H9 (cell line): ENCODE measurements around the gene TBXAS1. TPM values are rescaled to one million over a fixed set of nuclear protein-coding genes. Genes with fewer than 3 reads are reported as not detected.

Experiments
- DNase-seq: peaks from one replicate; pipeline ENCODE4 v3.0.0-alpha.2; 2017
- H2AFZ ChIP-seq: one replicate; pipeline ENCODE4 v1.6.1; 2013; ENCODE audit warnings: mild to moderate bottlenecking, low read length, control low read depth, moderate library complexity
- H2AK5ac ChIP-seq: 2 replicates; pipeline ENCODE4 v1.6.1; 2013; ENCODE audit warnings: low read length, control low read depth, mixed read lengths; ENCODE audit not compliant: insufficient read length
- H2BK120ac ChIP-seq: one replicate; pipeline ENCODE4 v1.6.1; 2013; ENCODE audit warnings: low read depth, mild to moderate bottlenecking, low read length, control low read depth, inconsistent platforms; ENCODE audit not compliant: poor library complexity, severe bottlenecking
- H2BK12ac ChIP-seq: 2 replicates; pipeline ENCODE4 v1.6.1; 2013; ENCODE audit warnings: low read length, control low read depth, mixed read lengths, low read depth; ENCODE audit not compliant: insufficient read length
- H2BK15ac ChIP-seq: 2 replicates; pipeline ENCODE4 v1.6.1; 2013; ENCODE audit warnings: low read depth, low read length, control low read depth
- H2BK20ac ChIP-seq: one replicate; pipeline ENCODE4 v1.6.1; 2013; ENCODE audit warnings: low read depth, mild to moderate bottlenecking, low read length, control low read depth, inconsistent platforms; ENCODE audit not compliant: poor library complexity, severe bottlenecking
- H2BK5ac ChIP-seq: 2 replicates; pipeline ENCODE4 v1.6.1; 2013; ENCODE audit warnings: low read length, control low read depth, mixed read lengths; ENCODE audit not compliant: insufficient read length
- H3K14ac ChIP-seq: 2 replicates; pipeline ENCODE4 v1.6.1; 2013; ENCODE audit warnings: low read length, control low read depth; ENCODE audit not compliant: insufficient read depth
- H3K18ac ChIP-seq: 2 replicates; pipeline ENCODE4 v1.6.1; 2013; ENCODE audit warnings: low read depth, mild to moderate bottlenecking, mixed read lengths, low read length, control low read depth; ENCODE audit not compliant: insufficient read length
- H3K23ac ChIP-seq: 2 replicates; pipeline ENCODE4 v1.6.1; 2013; ENCODE audit warnings: low read length, control low read depth, mixed read lengths, low read depth; ENCODE audit not compliant: insufficient read length
- H3K23me2 ChIP-seq: 2 replicates; pipeline ENCODE4 v1.6.1; 2013; ENCODE audit warnings: low read depth, mild to moderate bottlenecking, mixed read lengths, low read length, control low read depth; ENCODE audit not compliant: insufficient read length, poor library complexity, severe bottlenecking
- H3K27ac ChIP-seq: 2 replicates; pipeline ENCODE4 v1.5.1; 2013; ENCODE audit warnings: low read length, control low read depth, mixed read lengths, low read depth; ENCODE audit not compliant: insufficient read length
- H3K27me3 ChIP-seq: 2 replicates; pipeline ENCODE4 v1.6.1; 2013; ENCODE audit warnings: low read length, control low read depth, inconsistent platforms; ENCODE audit not compliant: insufficient read depth
- H3K4ac ChIP-seq: 2 replicates; pipeline ENCODE4 v1.6.1; 2013; ENCODE audit warnings: low read depth, mild to moderate bottlenecking, control low read depth, inconsistent platforms, low read length, moderate library complexity
- H3K4me1 ChIP-seq: 2 replicates; pipeline ENCODE4 v1.6.1; 2013; ENCODE audit warnings: low read length, control low read depth, inconsistent platforms; ENCODE audit not compliant: insufficient read depth
- H3K4me2 ChIP-seq: 2 replicates; pipeline ENCODE4 v1.6.1; 2013; ENCODE audit warnings: low read length, control low read depth, mixed read lengths; ENCODE audit not compliant: insufficient read length, insufficient read depth
- H3K56ac ChIP-seq: 2 replicates; pipeline ENCODE4 v1.6.1; 2013; ENCODE audit warnings: low read depth, mild to moderate bottlenecking, mixed read lengths, low read length, control low read depth; ENCODE audit not compliant: insufficient read length
- H3K79me1 ChIP-seq: 2 replicates; pipeline ENCODE4 v1.6.1; 2013; ENCODE audit warnings: low read depth, mild to moderate bottlenecking, moderate library complexity, low read length, control low read depth, inconsistent platforms; ENCODE audit not compliant: insufficient read depth, poor library complexity, severe bottlenecking
- H3K79me2 ChIP-seq: 2 replicates; pipeline ENCODE4 v1.6.1; 2013; ENCODE audit warnings: low read length, control low read depth, inconsistent platforms; ENCODE audit not compliant: insufficient read depth
- H3K9ac ChIP-seq: 2 replicates; pipeline ENCODE4 v1.6.1; 2013; ENCODE audit warnings: low read length, control low read depth, mixed read lengths; ENCODE audit not compliant: insufficient read length; ENCODE audit errors: extremely low read depth
- H3K9me3 ChIP-seq: one replicate; pipeline ENCODE4 v1.6.1; 2013; ENCODE audit warnings: low read depth, low read length, inconsistent platforms; ENCODE audit not compliant: control insufficient read depth
- H3T11ph ChIP-seq: one replicate; pipeline ENCODE4 v1.6.1; 2013; ENCODE audit warnings: mild to moderate bottlenecking, low read length, control low read depth, inconsistent platforms
- H4K20me1 ChIP-seq: one replicate; pipeline ENCODE4 v1.6.1; 2013; ENCODE audit not compliant: control insufficient read depth, insufficient read length, insufficient read depth
- H4K5ac ChIP-seq: 2 replicates; pipeline ENCODE4 v1.6.1; 2013; ENCODE audit warnings: low read depth, mild to moderate bottlenecking, mixed read lengths, low read length, control low read depth; ENCODE audit not compliant: insufficient read length
- H4K8ac ChIP-seq: replicated peaks from 2 replicates; pipeline ENCODE4 v1.6.1; 2013; ENCODE audit warnings: low read length, control low read depth, mixed read lengths, low read depth; ENCODE audit not compliant: insufficient read length
- H4K91ac ChIP-seq: 2 replicates; pipeline ENCODE4 v1.6.1; 2013; ENCODE audit warnings: low read depth, mild to moderate bottlenecking, moderate library complexity, mixed read lengths, low read length, control low read depth; ENCODE audit not compliant: insufficient read length
- H3K27ac Mint-ChIP-seq, 3 experiments: 2 replicates in 2 of 3; 3 replicates in 1 of 3; pipeline ENCODE4 v1.8.0; 2020 to 2021; ENCODE audit warnings: mixed read lengths in 3 of 3, mild to moderate bottlenecking in 1 of 3, moderate library complexity in 1 of 3
- H3K27me3 Mint-ChIP-seq: 2 replicates; pipeline ENCODE4 v1.8.0; 2021; ENCODE audit warnings: low read depth, mild to moderate bottlenecking, moderate library complexity, mixed read lengths
- H3K36me3 Mint-ChIP-seq, 3 experiments: 2 replicates in 2 of 3; 3 replicates in 1 of 3; pipeline ENCODE4 v1.8.0; 2020 to 2021; ENCODE audit warnings: low read depth in 3 of 3, mixed read lengths in 3 of 3; ENCODE audit not compliant: insufficient read depth in 1 of 3
- H3K4me1 Mint-ChIP-seq, 2 experiments: 2 replicates each; pipeline ENCODE4 v1.8.0; 2020; ENCODE audit warnings: mixed read lengths in 2 of 2
- H3K4me3 Mint-ChIP-seq, 2 experiments: 2 replicates in 1 of 2; 3 replicates in 1 of 2; pipeline ENCODE4 v1.8.0; 2020 to 2021; ENCODE audit warnings: mild to moderate bottlenecking in 2 of 2, mixed read lengths in 2 of 2, moderate library complexity in 1 of 2
- H3K9me3 Mint-ChIP-seq, 2 experiments: 2 replicates in 1 of 2; 3 replicates in 1 of 2; pipeline ENCODE4 v1.8.0; 2020; ENCODE audit warnings: mild to moderate bottlenecking in 2 of 2, mixed read lengths in 2 of 2, moderate library complexity in 1 of 2
- WGBS: extraction: QIAGEN DNeasy Blood & Tissue Kit; methylation state at CpG from one replicate; pipeline ENCODE4 v1.1.7; 2013; ENCODE audit warnings: missing lambda C conversion rate, low lambda C conversion rate, mixed read lengths; ENCODE audit not compliant: insufficient read length; ENCODE audit errors: extremely low coverage; 5-methylcytosine and 5-hydroxymethylcytosine counted together
- total RNA-seq: library from RNA; stranded (reverse); gene quantifications from 2 replicates; pipeline ENCODE4 v1.2.1, GENCODE V29; 2021
- TF ChIP-seq, protein P1 (sequence below): fragments of 200-600 bp; sonication (generic); conservative IDR thresholded peaks from 3 replicates; pipeline ENCODE4 v1.8.0; 2021; ENCODE audit warnings: antibody characterized with exemption, mild to moderate bottlenecking

The TBXAS1 gene
- total RNA-seq, 1 experiment from 2014 or later = 0.39 TPM

DNA sequence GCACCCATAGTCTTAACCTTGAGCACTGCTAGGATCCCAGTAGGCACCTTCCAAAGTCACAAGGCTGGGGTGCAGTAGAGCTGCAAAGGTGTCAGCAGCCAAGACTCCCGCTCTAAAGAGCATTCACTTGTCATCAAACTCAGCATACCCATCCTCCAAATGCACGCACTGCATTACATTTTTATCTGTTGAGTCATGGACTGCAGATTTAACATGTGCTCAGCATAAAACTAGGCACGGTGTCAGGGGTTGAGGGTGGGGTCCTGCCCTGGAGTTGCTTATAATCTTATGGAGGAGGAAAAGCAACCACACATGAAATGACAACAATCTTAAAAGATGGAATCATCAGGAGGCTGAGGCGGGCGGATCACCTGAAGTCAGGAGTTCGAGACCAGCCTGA is 131.1 kb downstream of the TBXAS1 start:
- Histone ChIP-seq H3K4me2 (no peak overlapping the region), H3T11ph (no peak overlapping the region), H2BK15ac (no peak overlapping the region), H3K27ac (no peak overlapping the region), H3K27me3 (no peaks in the 10 kb centered on the region), H3K18ac (no peak overlapping the region), H2AK5ac (no peak overlapping the region), H2BK20ac (no peak overlapping the region), H3K9ac (no peak overlapping the region), H3K79me2 (no peaks in the 10 kb centered on the region), H3K23ac (no peak overlapping the region), H2AFZ (no peak overlapping the region), H3K4me1 (peaks cover 7% of the 10 kb centered on the region; the same call in 1 of the 2 replicates), H4K20me1 (no peaks in the 10 kb centered on the region), H3K4ac (no peak overlapping the region), H4K8ac (no peak overlapping the region), H2BK120ac (no peak overlapping the region), H3K79me1 (no peaks in the 10 kb centered on the region), H4K5ac (no peak overlapping the region), H3K56ac (no peak overlapping the region), H3K14ac (no peak overlapping the region), H2BK5ac (no peak overlapping the region), H3K23me2 (no peaks in the 10 kb centered on the region), H4K91ac (no peak overlapping the region), H2BK12ac (no peak overlapping the region), H3K9me3 (no peaks in the 10 kb centered on the region)
- DNase-seq = no peak
- no peak overlapping the region for H3K27ac Mint-ChIP-seq
- TF ChIP-seq, protein P1, sequence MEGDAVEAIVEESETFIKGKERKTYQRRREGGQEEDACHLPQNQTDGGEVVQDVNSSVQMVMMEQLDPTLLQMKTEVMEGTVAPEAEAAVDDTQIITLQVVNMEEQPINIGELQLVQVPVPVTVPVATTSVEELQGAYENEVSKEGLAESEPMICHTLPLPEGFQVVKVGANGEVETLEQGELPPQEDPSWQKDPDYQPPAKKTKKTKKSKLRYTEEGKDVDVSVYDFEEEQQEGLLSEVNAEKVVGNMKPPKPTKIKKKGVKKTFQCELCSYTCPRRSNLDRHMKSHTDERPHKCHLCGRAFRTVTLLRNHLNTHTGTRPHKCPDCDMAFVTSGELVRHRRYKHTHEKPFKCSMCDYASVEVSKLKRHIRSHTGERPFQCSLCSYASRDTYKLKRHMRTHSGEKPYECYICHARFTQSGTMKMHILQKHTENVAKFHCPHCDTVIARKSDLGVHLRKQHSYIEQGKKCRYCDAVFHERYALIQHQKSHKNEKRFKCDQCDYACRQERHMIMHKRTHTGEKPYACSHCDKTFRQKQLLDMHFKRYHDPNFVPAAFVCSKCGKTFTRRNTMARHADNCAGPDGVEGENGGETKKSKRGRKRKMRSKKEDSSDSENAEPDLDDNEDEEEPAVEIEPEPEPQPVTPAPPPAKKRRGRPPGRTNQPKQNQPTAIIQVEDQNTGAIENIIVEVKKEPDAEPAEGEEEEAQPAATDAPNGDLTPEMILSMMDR = no peak
- WGBS = no CpG with 5 or more reads among the region's 6 CpGs
- H3K36me3 Mint-ChIP-seq = no peaks in the 10 kb centered on the region
- no peak overlapping the region for H3K4me3 Mint-ChIP-seq
- H3K4me1 Mint-ChIP-seq = peaks cover 31% of the 10 kb centered on the region in 2 experiments
- H3K27me3 Mint-ChIP-seq = 0 out of 2 replicates have a peak, but pooled peaks cover 2% of the 10 kb centered on the region
- H3K9me3 Mint-ChIP-seq = no peaks in the 10 kb centered on the region
